HG03066 (cell line): ENCODE measurements around the gene TSPAN32.

Source experiments
- ATAC-seq: cut with Tn5 transposase; IDR thresholded peaks from one replicate; pipeline ENCODE4 v1.9.1; 2021; ENCODE audit warnings: low read depth; ENCODE audit not compliant: unreplicated experiment

The TSPAN32 gene

GRCh38 chr11:2301631-2302305, at the start of gene TSPAN32, which contains the start of gene C11orf21:
Gene TSPAN32 (plus strand): TSS chr11:2302013. CDS start chr11:2302150, 137 bp downstream.
Gene C11orf21 (minus strand): TSS chr11:2301918. CDS start chr11:2301808, 110 bp downstream.
- no peak for ATAC-seq

GRCh38 chr11:2252018-2252417, 49.8 kb upstream of the TSPAN32 start:
- ATAC-seq, result no peak

- ATAC-seq, result no peak
These were observed 45.4 kb upstream of the TSPAN32 start for GRCh38 chr11:2256293-2256913.

GRCh38 chr11:2256951-2257700, 44.7 kb upstream of the TSPAN32 start:
- ATAC-seq, result no peak

GRCh38 chr11:2258501-2259465, 43.0 kb upstream of the TSPAN32 start:
- ATAC-seq, result no peak

GRCh38 chr11:2259466-2259830, 42.4 kb upstream of the TSPAN32 start:
- no peak for ATAC-seq

- ATAC-seq, result no peak
These were observed 41.8 kb upstream of the TSPAN32 start for GRCh38 chr11:2259897-2260451.

- no peak for ATAC-seq
These were observed 41.1 kb upstream of the TSPAN32 start for GRCh38 chr11:2260491-2261364.

- ATAC-seq, result no peak
These were observed 40.2 kb upstream of the TSPAN32 start for GRCh38 chr11:2261436-2262230.

GRCh38 chr11:2262301-2263070, 39.3 kb upstream of the TSPAN32 start:
- no peak for ATAC-seq

- no peak for ATAC-seq
These were observed 38.7 kb upstream of the TSPAN32 start for GRCh38 chr11:2263071-2263565.

GRCh38 chr11:2263724-2264360, 38.0 kb upstream of the TSPAN32 start:
- no peak for ATAC-seq

- no peak for ATAC-seq
These were observed 37.3 kb upstream of the TSPAN32 start for GRCh38 chr11:2264366-2265053.

- peak; percentile 63 for ATAC-seq
These were observed 36.4 kb upstream of the TSPAN32 start for GRCh38 chr11:2265396-2265795.

- ATAC-seq, result no peak
These were observed 35.8 kb upstream of the TSPAN32 start for GRCh38 chr11:2265854-2266585.
